ENCODE results near the gene PMEL.

DNA sequence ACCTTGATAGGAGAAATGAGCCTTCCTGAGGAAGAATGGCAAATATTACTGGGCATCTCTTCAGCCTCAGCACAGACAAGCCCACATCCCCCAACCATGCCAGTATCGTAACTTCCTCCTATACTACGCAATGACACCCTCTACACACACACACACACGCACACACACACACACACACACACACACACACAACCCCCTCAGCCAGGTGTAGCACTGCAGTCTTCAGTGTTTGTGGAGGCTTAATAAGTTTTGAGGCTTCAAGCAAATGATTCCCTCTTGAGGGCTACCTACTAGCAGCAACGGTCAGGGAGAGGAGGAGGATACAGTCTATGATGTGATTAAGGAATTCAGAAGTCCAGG, 33.3 kb downstream of the PMEL start:
- TF ChIP-seq EZH2phosphoT487 (IDR thresholded peaks at IDR 0.05; ENCODE audit: insufficient read depth, low read depth) (no peak), EZH2 (IDR thresholded peaks at IDR 0.05; ENCODE audit: insufficient read depth, poor library complexity, severe bottlenecking) (no peak)

Data from GM23248 (cell line).